ENCODE measurements around the gene ARSK.

Gene ARSK, protein sequence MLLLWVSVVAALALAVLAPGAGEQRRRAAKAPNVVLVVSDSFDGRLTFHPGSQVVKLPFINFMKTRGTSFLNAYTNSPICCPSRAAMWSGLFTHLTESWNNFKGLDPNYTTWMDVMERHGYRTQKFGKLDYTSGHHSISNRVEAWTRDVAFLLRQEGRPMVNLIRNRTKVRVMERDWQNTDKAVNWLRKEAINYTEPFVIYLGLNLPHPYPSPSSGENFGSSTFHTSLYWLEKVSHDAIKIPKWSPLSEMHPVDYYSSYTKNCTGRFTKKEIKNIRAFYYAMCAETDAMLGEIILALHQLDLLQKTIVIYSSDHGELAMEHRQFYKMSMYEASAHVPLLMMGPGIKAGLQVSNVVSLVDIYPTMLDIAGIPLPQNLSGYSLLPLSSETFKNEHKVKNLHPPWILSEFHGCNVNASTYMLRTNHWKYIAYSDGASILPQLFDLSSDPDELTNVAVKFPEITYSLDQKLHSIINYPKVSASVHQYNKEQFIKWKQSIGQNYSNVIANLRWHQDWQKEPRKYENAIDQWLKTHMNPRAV

DNA sequence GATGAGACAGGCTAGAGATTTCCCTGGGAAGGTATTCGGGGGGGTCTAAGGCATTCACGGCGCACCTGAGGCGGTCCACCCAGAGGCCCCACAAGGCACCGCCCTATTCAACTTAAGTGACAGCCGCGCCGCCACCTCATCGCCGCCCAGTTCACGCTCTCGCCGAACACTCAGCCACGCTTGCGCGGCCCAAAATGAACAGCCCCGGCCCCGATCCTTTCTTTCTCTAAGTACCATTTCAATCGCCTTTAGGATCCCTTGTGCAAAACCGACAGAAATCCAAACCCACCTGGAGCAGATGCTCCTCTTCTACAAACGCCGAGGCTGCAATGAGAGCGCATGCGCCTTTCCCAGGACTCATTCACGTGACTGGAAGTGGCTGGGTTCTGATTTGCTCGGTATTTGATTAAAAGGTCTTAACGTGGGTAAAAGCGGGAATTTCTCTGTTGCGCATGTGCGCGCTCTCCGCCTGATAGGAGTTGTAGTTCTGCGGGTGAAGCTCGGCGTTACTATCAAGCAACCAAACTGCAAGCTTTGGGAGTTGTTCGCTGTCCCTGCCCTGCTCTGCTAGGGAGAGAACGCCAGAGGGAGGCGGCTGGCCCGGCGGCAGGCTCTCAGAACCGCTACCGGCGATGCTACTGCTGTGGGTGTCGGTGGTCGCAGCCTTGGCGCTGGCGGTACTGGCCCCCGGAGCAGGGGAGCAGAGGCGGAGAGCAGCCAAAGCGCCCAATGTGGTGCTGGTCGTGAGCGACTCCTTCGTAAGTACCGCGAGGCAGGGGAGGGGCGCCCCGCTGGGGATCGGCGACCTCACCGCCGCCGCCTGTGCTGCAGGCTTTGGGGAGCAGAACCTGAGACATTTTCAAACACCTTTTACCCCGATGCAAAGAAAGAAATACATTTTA is at the start of gene ARSK, which contains the start of gene SKIC3:
Gene ARSK, plus strand, starts transcription at position 455 of the 902 bp plus-strand sequence. Its CDS starts 178 bp downstream, at position 633.
Gene SKIC3, minus strand, starts transcription at position 331 of the 902 bp plus-strand sequence. CDS start 7,827 bp downstream, outside the sequence.
- TF ChIP-seq GATA2 (IDR thresholded peaks at IDR 0.05; ENCODE audit: low read depth, low read length): no peak

DNA sequence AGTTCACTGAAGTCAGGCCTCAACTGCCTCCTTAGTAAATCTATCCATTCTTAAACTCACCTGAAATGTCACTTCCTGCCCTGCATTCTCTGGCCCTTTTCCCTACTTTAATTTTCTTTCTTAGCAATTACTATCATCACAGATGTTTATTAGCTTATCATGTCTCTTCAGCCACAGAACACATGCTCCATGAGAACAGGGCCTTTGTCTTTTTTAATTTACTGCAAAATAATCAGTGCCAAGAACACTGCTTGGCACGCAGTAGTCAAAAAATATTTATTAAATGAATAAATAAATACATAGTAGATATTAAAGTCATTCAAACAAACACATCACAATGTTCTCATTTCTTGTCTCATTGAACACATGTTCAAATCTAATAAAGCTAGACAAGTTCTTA is 46.4 kb upstream of the ARSK start:
- TF ChIP-seq GATA3 (IDR thresholded peaks at IDR 0.05; ENCODE audit: low read depth, low read length): no peak
- no peak for TF ChIP-seq GATA2 (IDR thresholded peaks at IDR 0.05; ENCODE audit: low read depth, low read length)

DNA sequence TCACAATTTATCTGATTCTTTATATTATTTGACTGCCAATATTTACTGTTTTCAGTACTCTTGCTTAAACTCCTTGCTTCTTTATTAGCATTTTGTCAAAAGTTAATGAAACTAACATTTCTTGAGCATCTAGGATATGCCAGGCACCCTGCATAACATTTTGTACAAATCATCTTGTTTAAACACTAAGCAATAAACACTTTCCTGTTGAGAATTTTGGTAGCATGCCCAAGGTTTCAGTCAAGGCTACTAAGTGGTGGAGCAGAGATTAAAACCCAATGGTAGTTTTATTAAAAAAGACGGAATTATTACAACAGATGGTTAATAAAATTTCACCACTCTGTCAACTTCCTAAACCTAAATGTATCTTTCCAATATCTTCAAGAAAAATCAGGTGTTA is 43.3 kb upstream of the ARSK start:
- TF ChIP-seq GATA2 (IDR thresholded peaks at IDR 0.05; ENCODE audit: low read depth, low read length) (no peak), GATA3 (IDR thresholded peaks at IDR 0.05; ENCODE audit: low read depth, low read length) (no peak)

DNA sequence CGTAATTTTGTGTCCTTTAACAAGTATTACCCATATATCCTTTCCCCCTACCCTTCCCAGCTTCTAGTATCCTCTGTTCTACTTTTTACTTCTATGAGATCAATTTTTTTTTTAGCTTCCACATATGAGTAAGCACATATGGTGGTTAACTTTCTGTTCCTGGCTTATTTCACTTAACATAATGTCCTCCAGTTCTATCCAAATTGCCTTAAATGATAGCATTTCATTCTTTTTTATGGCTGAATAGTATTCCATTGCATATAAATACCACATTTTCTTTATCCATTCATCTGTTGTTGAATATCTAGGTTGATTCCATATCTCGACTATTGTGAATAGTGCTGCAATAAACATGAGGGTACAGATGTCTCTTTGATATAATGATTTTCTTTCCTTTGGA is 36.5 kb upstream of the ARSK start:
- TF ChIP-seq GATA3 (IDR thresholded peaks at IDR 0.05; ENCODE audit: low read depth, low read length) (no peak), GATA2 (IDR thresholded peaks at IDR 0.05; ENCODE audit: low read depth, low read length) (no peak)

DNA sequence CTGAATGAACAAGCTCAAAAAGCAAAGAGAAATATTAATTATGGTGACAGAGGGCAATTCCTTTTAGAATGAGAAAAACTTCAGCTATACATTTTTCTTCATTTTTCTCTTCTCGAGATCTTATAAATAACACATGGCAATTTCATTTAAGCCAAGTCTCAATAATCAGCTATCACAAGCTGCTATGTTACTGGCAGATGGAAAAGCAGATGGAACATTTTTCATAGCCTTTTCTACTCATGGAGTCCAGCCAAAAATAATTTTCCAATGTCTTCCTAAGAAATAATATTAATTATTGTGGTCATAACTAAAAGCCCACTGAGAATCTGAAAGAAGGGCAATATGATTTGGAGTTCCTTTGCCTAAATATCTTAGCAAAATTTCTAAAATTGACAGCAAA is 35.8 kb upstream of the ARSK start:
- TF ChIP-seq GATA3 (IDR thresholded peaks at IDR 0.05; ENCODE audit: low read depth, low read length) (no peak), GATA2 (IDR thresholded peaks at IDR 0.05; ENCODE audit: low read depth, low read length) (no peak)

DNA sequence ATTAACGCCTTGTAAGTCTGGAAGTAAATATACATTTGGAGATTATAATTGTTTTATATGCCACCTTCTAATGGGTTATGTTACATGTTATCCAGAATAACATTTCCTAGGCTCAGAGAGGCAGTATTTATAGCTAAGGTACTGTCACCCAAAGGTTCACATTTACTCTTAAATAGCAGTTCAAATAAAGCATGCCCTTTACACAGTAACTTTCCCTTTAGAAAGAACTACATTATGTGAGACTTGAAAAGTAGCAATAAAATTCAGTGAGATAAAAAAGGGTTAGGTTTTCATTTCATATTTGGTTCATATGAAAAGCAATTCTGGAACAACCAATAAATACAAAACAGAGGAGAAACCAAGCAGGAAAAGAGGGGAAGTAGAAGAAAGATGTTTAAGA is 35.2 kb upstream of the ARSK start:
- TF ChIP-seq GATA3 (IDR thresholded peaks at IDR 0.05; ENCODE audit: low read depth, low read length): no peak
- TF ChIP-seq GATA2 (IDR thresholded peaks at IDR 0.05; ENCODE audit: low read depth, low read length): no peak

DNA sequence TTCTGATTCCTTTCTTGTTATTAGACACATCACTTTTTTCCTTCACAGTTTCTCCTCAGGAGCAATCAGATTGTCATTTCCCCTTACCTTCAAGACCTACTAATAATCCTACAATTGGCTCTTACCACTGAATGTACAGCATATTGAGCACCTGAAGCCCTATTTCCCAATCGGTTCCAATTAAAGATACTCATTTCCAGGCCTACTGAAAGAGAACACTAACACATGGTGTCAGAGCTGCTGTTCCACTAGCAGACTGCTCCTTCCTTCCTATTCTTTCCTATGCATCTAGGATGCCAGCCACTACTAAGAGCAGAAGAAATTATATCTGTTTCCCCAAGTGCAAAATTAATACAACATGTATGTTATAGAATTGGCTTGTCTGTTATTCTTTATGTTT is 34.7 kb upstream of the ARSK start:
- TF ChIP-seq GATA3 (IDR thresholded peaks at IDR 0.05; ENCODE audit: low read depth, low read length) (no peak), GATA2 (IDR thresholded peaks at IDR 0.05; ENCODE audit: low read depth, low read length) (no peak)

DNA sequence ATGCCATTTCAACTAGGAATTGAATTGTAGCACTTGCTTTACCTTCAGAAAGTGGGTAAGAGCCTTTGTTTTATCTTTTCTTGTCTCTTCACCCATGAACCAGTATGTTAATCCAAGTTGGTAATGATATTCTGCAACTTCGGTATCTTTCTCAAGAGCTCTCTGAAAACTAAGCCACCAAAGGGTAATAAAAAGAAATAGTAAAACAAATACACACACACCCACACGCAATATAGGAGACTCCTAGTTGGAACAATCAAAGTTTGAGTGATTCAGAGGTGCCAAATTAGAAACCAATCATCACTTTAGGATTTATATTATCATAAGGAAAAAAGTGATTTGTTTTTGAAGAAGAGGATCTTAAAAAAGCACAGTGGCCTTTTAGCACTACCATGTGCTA is 30.5 kb upstream of the ARSK start:
- TF ChIP-seq GATA2 (IDR thresholded peaks at IDR 0.05; ENCODE audit: low read depth, low read length) (no peak), GATA3 (IDR thresholded peaks at IDR 0.05; ENCODE audit: low read depth, low read length) (no peak)

DNA sequence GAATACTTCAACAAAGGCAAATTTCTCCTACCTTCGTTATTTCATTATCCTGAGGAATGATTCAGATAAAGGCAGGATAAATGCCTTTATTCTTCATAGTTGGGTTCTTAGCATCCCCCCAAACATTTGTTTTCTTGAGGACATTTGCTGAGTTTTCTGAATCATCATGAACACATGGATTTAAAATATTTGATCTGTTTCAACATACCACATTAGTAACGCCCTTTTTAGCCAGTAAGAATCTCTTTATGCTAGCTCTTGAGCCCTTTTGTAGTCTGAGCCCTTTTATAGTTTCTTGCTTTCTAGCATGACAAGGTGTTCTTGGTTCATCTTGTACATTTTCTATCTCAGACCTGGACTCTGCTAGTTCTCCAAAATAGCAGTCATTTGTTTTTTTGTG is 28.0 kb upstream of the ARSK start:
- TF ChIP-seq GATA2 (IDR thresholded peaks at IDR 0.05; ENCODE audit: low read depth, low read length) (no peak), GATA3 (IDR thresholded peaks at IDR 0.05; ENCODE audit: low read depth, low read length) (no peak)

DNA sequence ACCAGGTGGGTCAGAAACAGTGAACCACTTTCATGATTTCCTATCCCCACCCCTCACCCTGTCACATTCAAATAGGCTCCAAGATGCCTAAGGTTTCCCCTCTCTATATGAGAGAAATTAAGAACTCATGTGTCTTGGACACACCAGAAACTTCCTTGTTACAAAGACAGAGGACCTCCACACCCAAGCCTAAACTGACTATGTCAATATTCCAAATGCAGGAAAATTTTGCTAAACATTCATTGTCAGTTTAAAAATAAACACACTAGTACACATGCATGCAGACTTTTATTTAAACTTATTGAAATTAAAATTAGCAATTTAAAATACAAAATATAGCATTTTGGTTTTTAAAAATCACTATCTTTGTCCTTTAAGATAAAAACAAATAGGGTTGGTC is 26.3 kb upstream of the ARSK start:
- no peak for TF ChIP-seq GATA2 (IDR thresholded peaks at IDR 0.05; ENCODE audit: low read depth, low read length)
- TF ChIP-seq GATA3 (IDR thresholded peaks at IDR 0.05; ENCODE audit: low read depth, low read length): no peak

DNA sequence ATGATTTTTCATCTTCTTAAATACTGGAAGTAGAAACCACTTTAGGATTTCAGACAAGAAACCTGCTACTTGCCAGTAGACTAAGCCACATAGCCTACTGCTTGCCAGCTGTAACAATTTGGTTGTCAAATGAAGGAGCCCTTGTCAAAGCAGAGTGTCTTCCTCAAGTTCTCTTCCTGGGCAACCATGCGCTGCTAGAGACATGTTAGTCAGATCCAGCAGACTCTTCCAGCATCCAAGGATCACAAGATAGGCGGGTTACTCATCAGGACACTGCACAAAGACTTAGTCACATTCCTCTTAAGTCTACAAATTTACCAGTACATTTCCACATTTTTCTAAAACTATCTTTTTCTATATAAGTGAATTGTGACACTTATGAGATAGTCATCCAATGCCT is 24.5 kb upstream of the ARSK start:
- TF ChIP-seq GATA3 (IDR thresholded peaks at IDR 0.05; ENCODE audit: low read depth, low read length) (no peak), GATA2 (IDR thresholded peaks at IDR 0.05; ENCODE audit: low read depth, low read length) (no peak)

DNA sequence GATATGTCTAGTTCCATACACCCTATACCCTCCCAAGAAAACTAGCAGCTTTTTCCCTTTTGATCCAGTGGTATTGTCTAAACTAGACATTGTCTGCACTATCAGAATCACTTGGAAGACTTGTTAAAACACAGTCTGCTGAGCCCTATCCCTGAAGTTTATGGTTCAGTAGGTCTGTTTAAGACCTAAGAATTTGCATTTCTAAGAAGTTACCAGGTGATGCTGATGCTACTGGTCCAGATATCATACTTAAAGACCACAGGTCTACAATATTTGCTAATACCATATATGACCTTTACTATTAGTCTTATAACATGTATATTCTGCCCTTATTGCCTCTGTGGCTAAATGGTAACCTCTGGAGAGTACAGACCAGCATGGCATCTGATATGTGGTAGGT is 23.4 kb upstream of the ARSK start:
- TF ChIP-seq GATA3 (IDR thresholded peaks at IDR 0.05; ENCODE audit: low read depth, low read length) (no peak), GATA2 (IDR thresholded peaks at IDR 0.05; ENCODE audit: low read depth, low read length) (no peak)

DNA sequence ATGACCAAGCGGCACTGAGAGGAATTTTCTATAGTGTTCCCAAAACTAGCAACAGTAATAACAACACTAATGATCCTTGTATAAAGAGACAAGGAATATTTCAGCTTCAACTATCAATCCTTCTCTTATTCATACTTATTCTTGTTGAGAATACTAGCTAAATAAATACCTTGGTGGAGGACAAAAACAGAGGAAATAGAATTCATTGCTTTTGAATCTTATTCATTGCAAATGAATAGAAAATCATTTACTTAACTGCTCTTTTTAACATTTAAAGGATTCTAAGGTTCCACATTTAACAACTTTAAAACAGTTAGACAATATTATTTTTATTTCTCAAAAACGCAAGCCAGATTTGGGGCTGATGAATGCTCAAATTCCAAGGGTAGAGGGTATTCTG is 22.5 kb upstream of the ARSK start:
- TF ChIP-seq GATA2 (IDR thresholded peaks at IDR 0.05; ENCODE audit: low read depth, low read length) (no peak), GATA3 (IDR thresholded peaks at IDR 0.05; ENCODE audit: low read depth, low read length) (no peak)

DNA sequence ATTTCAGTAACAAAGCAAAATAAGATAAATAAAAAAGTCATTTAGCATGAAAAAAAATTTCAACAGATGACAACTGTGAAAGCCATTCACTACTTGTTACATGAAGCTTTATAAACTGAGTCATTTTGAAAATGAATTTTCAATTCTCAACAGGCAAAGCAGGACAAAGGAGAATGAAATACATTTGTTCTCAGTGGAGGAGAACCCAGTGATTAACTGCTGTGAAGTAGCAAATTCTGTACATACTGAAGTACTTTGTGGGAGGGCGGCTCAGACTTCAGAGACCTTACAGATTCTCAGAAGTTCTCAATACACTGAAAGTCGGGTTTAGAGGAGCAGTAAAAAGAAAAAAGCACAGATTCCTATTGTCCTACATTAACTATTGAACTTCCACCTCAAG is 21.8 kb upstream of the ARSK start:
- TF ChIP-seq GATA3 (IDR thresholded peaks at IDR 0.05; ENCODE audit: low read depth, low read length): no peak
- no peak for TF ChIP-seq GATA2 (IDR thresholded peaks at IDR 0.05; ENCODE audit: low read depth, low read length)

Data from SH-SY5Y (cell line).